ENCODE measurements around the gene RXRA. TPM values are rescaled to one million over a fixed set of nuclear protein-coding genes. Genes with fewer than 3 reads are reported as not detected.

The RXRA gene
- total and polyA plus RNA-seq, 9 donors = 12.4 to 82.2 (median 70.6) TPM

DNA sequence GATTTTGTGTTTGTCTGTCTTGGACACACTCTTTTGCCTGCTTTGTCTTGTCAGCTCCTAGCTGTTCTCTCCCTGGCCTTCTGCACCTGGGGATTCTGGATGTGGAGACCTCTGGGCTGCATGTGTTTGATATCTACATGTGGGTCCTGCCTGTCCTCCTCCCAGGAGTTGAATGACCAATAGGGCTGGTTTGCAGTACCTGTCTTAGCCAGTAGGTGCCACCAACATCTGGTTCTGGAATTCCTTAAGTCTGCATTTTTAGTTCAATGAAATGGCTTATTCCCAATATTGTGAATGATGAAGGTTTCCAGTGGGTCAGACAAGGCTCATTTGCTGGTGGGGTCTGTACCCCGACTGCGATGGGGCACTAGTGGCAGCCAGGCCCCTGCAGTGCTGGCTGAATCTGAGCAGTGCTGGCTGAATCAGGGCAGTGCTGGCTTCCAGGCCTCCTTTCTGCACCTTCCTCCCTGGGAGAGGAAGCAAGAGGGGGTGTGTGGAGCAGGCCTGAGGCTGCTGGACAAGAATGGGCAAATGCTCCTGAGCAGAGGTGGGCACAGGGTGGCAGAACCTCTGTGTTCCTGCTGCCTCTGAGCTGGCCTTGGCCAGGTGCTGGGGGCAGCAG lies 73.3 kb downstream of the RXRA start:
- 97 to 99% (median 98%) methylated on average over 2 of the region's 2 CpGs for WGBS, 3 donors
- Histone ChIP-seq H3K9me3 (no peaks in the 10 kb centered on the region), H3K27ac (no peak overlapping the region), H3K4me1 (ENCODE audit: insufficient read depth) (peaks cover 27% of the 10 kb centered on the region), H3K27me3 (no peaks in the 10 kb centered on the region), H3K4me3 (no peak overlapping the region), H3K36me3 (no peaks in the 10 kb centered on the region)
- intact Hi-C loops (cut with DNase I) = no loop called here
- DNase-seq = no peak
- TF ChIP-seq POLR2A (IDR thresholded peaks at IDR 0.05) = no peak
- no peak for TF ChIP-seq EP300 (IDR thresholded peaks at IDR 0.05)
- TF ChIP-seq, protein P1, sequence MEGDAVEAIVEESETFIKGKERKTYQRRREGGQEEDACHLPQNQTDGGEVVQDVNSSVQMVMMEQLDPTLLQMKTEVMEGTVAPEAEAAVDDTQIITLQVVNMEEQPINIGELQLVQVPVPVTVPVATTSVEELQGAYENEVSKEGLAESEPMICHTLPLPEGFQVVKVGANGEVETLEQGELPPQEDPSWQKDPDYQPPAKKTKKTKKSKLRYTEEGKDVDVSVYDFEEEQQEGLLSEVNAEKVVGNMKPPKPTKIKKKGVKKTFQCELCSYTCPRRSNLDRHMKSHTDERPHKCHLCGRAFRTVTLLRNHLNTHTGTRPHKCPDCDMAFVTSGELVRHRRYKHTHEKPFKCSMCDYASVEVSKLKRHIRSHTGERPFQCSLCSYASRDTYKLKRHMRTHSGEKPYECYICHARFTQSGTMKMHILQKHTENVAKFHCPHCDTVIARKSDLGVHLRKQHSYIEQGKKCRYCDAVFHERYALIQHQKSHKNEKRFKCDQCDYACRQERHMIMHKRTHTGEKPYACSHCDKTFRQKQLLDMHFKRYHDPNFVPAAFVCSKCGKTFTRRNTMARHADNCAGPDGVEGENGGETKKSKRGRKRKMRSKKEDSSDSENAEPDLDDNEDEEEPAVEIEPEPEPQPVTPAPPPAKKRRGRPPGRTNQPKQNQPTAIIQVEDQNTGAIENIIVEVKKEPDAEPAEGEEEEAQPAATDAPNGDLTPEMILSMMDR (IDR thresholded peaks at IDR 0.05) = no peak

DNA sequence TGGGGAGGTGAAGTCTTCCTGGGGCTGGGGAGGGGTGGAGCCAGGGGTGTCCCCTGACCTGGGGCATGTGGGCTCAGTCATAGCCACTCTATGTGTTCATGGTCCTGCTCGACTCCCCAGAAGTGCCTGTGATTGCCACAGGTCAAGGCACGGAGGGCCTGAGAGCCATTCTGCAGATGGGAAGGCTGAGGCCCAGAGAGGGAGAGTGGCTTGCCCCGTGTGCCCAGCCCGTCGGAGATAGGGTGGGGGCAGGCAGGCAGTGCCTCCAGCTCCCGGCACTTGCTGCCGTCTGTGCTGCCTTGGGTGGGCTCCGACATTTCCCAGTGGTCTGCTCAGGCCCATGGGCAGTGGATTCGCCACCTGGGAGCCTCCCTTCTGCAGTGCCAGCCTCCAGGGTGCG lies 74.0 kb downstream of the RXRA start:
- Histone ChIP-seq H3K36me3 (no peaks in the 10 kb centered on the region), H3K4me3 (no peak overlapping the region), H3K4me1 (ENCODE audit: insufficient read depth) (peaks cover 22% of the 10 kb centered on the region), H3K27ac (no peak overlapping the region), H3K9me3 (no peaks in the 10 kb centered on the region), H3K27me3 (no peaks in the 10 kb centered on the region)
- TF ChIP-seq EP300 (IDR thresholded peaks at IDR 0.05) (no peak), POLR2A (IDR thresholded peaks at IDR 0.05) (no peak)
- TF ChIP-seq, protein P1 (IDR thresholded peaks at IDR 0.05) = no peak
- intact Hi-C loops (cut with DNase I) = no loop called here
- no peak for DNase-seq
- 88 to 92% (median 90%) methylated on average over 9 to 10 of the region's 10 CpGs for WGBS, 3 donors

DNA sequence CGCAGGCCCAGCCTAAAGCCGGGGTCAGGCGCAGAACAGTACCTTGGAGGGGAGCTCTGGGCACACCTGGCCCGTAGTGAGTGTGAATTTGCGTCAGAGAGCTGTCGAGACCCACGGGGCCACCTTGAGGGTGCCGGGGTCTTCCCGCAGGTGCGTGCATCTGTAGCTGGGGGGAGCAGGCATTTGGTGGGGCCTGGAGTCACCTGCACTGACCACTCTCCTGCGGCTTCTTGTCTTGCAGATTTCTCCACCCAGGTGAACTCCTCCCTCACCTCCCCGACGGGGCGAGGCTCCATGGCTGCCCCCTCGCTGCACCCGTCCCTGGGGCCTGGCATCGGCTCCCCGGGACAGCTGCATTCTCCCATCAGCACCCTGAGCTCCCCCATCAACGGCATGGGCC lies 75.1 kb downstream of the RXRA start:
- no peak for DNase-seq
- Histone ChIP-seq H3K4me3 (no peak overlapping the region), H3K9me3 (no peaks in the 10 kb centered on the region), H3K36me3 (no peaks in the 10 kb centered on the region), H3K4me1 (ENCODE audit: insufficient read depth) (peaks cover 24% of the 10 kb centered on the region), H3K27me3 (no peaks in the 10 kb centered on the region), H3K27ac (no peak overlapping the region)
- WGBS, 3 donors = 93 to 95% (median 93%) methylated on average over 19 of the region's 19 CpGs
- intact Hi-C loops (cut with DNase I) = no loop called here
- TF ChIP-seq POLR2A (IDR thresholded peaks at IDR 0.05) = no peak
- TF ChIP-seq EP300 (IDR thresholded peaks at IDR 0.05) = no peak
- TF ChIP-seq, protein P1 (IDR thresholded peaks at IDR 0.05) = no peak

DNA sequence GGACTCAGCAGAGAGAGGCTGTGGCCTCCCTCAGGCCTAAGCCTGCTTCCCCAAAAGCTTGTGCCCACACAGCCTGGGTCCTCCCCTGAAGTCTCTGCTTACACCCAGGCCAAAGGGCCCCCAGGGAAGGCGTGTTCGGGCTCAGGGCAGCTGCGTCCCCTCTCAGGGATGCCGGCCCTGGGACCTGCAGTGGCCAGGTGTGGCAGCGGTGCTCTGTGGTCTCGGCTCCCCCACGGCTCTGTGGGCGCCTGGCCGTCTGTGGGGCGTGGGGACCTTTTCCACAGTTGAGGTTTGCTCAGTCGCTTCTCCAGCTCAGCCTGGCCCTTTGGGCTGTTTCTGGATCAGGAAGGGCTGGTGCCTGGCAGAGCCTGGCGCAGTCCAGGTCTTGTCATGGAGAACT lies 75.9 kb downstream of the RXRA start:
- H3K4me1 ChIP-seq (ENCODE audit: insufficient read depth) = peaks cover 30% of the 10 kb centered on the region
- H3K27me3 ChIP-seq = no peaks in the 10 kb centered on the region
- WGBS, 3 donors = 94 to 97% (median 95%) methylated on average over 12 of the region's 12 CpGs
- H3K9me3 ChIP-seq = no peaks in the 10 kb centered on the region
- H3K36me3 ChIP-seq = no peaks in the 10 kb centered on the region
- no peak overlapping the region for H3K27ac ChIP-seq
- no peak for DNase-seq
- intact Hi-C loops (cut with DNase I) = no loop called here
- TF ChIP-seq, protein P1 (IDR thresholded peaks at IDR 0.05) = no peak
- TF ChIP-seq POLR2A (IDR thresholded peaks at IDR 0.05) = no peak
- no peak for TF ChIP-seq EP300 (IDR thresholded peaks at IDR 0.05)
- H3K4me3 ChIP-seq = no peak overlapping the region
